Breast epithelium (tissue), 4 donors: Measurements from ENCODE around the gene PSMC3IP. TPM values are rescaled to one million over a fixed set of nuclear protein-coding genes. Genes with fewer than 3 reads are reported as not detected.

Experiments used
- DNase-seq, 2 donors: peaks; one replicate each; pipeline ENCODE4 v3.0.0-alpha.2; 2019; ENCODE audit warnings: low spot score in 2 of 2
- H3K27ac ChIP-seq, 2 donors: fragments of 200-600 bp; sonication (generic) in 1 of 2; one replicate each; pipeline ENCODE4 v1.5.1; 2016 to 2019; ENCODE audit warnings: mild to moderate bottlenecking in 1 of 2
- H3K27me3 ChIP-seq, 2 donors: fragments of 200-600 bp; sonication (generic) in 1 of 2; one replicate each; pipeline versions ENCODE4 v1.5.1 to v1.6.0; 2017 to 2019; ENCODE audit warnings: control low read depth in 1 of 2, mild to moderate bottlenecking in 1 of 2
- H3K36me3 ChIP-seq: fragments of 200-600 bp; one replicate; pipeline ENCODE4 v1.5.1; 2019
- H3K4me1 ChIP-seq, 2 donors: fragments of 200-600 bp; sonication (generic); one replicate each; pipeline ENCODE4 v1.5.1; 2016 to 2019; ENCODE audit warnings: control low read depth in 1 of 2
- H3K4me3 ChIP-seq, 3 donors: fragments of 200-600 bp; sonication (generic); 1 replicate in 2 of 3; 2 replicates in 1 of 3; pipeline ENCODE4 v1.5.1; 2016 to 2019; ENCODE audit warnings: mild to moderate bottlenecking in 3 of 3, moderate library complexity in 2 of 3
- H3K9me3 ChIP-seq, 2 donors: fragments of 200-600 bp; sonication (generic) in 1 of 2; one replicate each; pipeline ENCODE4 v1.5.1; 2016 to 2019; ENCODE audit warnings: control low read depth in 1 of 2
- CTCF ChIP-seq, 3 donors: fragments of 450-650 bp; IDR thresholded peaks; one replicate each; pipeline ENCODE4 v1.5.1; 2016 to 2017; ENCODE audit warnings: antibody characterized with exemption in 3 of 3, mild to moderate bottlenecking in 3 of 3, moderate library complexity in 3 of 3
- POLR2A ChIP-seq: fragments of 450-650 bp; IDR thresholded peaks from one replicate; pipeline ENCODE4 v1.6.1; 2016; ENCODE audit warnings: antibody characterized with exemption, mild to moderate bottlenecking, moderate library complexity
- POLR2AphosphoS5 ChIP-seq, 3 donors: sonication (generic); formaldehyde crosslinking; IDR thresholded peaks; one replicate each; pipeline ENCODE4 v1.6.1; 2017; ENCODE audit warnings: antibody characterized with exemption in 3 of 3
- intact Hi-C: fragments of 100-400 bp; cut with DNase I; formaldehyde crosslinking; loops from one replicate; pipeline ENCODE4 v1.15.1; 2023; ENCODE audit warnings: low total_unique reads
- total RNA-seq, 3 donors: library from RNA; depleted of rRNA; stranded (reverse); fragments of >200 nt; gene quantifications; one replicate each; pipeline ENCODE4 v1.1.0, GENCODE V29; 2016

PSMC3IP gene
- total RNA-seq, 3 donors from 2014 or later: 3.3 to 4.2 (median 3.5) TPM

- Histone ChIP-seq H3K27ac (peak overlapping the region; percentile 92 to 94), H3K27me3 (no peaks in the 10 kb centered on the region), H3K9me3 (no peaks in the 10 kb centered on the region), H3K4me1 (peaks cover 0 to 6% of the 10 kb centered on the region in 2 donors), H3K36me3 (no peaks in the 10 kb centered on the region), H3K4me3 (peak overlapping the region; percentile 71 to 92 (median 83))
- no peak for DNase-seq
- TF ChIP-seq CTCF (IDR thresholded peaks at IDR 0.05) (no peak), POLR2A (no peak), POLR2AphosphoS5 (IDR thresholded peaks at IDR 0.05) (no peak)
- intact Hi-C loops: loop anchor here (1.0 kb wide), 1 partner anchor 12 kb away; no protein-coding TSS in a partner anchor
Measured at GRCh38 chr17:42608305-42609181, 31.0 kb upstream of the PSMC3IP start.

GRCh38 chr17:42607769-42608168, 30.2 kb upstream of the PSMC3IP start:
- TF ChIP-seq CTCF (IDR thresholded peaks at IDR 0.05) (no peak), POLR2AphosphoS5 (IDR thresholded peaks at IDR 0.05) (no peak), POLR2A (no peak)
- Histone ChIP-seq H3K27ac (no peak overlapping the region), H3K36me3 (no peaks in the 10 kb centered on the region), H3K27me3 (no peaks in the 10 kb centered on the region), H3K9me3 (no peaks in the 10 kb centered on the region), H3K4me3 (peak overlapping the region in 2 of 3 donors; percentile 71 to 92), H3K4me1 (peaks cover 0 to 6% of the 10 kb centered on the region in 2 donors)
- no peak for DNase-seq
- intact Hi-C loops: no loop called here

- peaks cover 0 to 6% of the 10 kb centered on the region in 2 donors for H3K4me1 ChIP-seq
- H3K9me3 ChIP-seq: no peaks in the 10 kb centered on the region
- intact Hi-C loops: no loop called here
Measured at GRCh38 chr17:42603318-42603717, 25.8 kb upstream of the PSMC3IP start.

GRCh38 chr17:42598905-42599304, 21.4 kb upstream of the PSMC3IP start:
- no peak overlapping the region for H3K27ac ChIP-seq

More at GRCh38 chr17:42603318-42603717, 25.8 kb upstream of the PSMC3IP start:
- no peak for DNase-seq
- H3K36me3 ChIP-seq: no peaks in the 10 kb centered on the region
- no peak overlapping the region for H3K27ac ChIP-seq
- TF ChIP-seq POLR2AphosphoS5 (IDR thresholded peaks at IDR 0.05) (no peak), CTCF (IDR thresholded peaks at IDR 0.05) (no peak), POLR2A (no peak)
- no peaks in the 10 kb centered on the region for H3K27me3 ChIP-seq
- no peak overlapping the region for H3K4me3 ChIP-seq

More at GRCh38 chr17:42598905-42599304, 21.4 kb upstream of the PSMC3IP start:
- Histone ChIP-seq H3K4me3 (no peak overlapping the region), H3K27me3 (no peaks in the 10 kb centered on the region), H3K9me3 (no peaks in the 10 kb centered on the region), H3K36me3 (no peaks in the 10 kb centered on the region), H3K4me1 (no peaks in the 10 kb centered on the region)
- intact Hi-C loops: no loop called here
- no peak for DNase-seq
- TF ChIP-seq POLR2A: no peak
- TF ChIP-seq CTCF (IDR thresholded peaks at IDR 0.05): no peak
- TF ChIP-seq POLR2AphosphoS5 (IDR thresholded peaks at IDR 0.05): no peak
